Caco-2 (cell line): ENCODE results near the gene PSTPIP1. TPM values are rescaled to one million over a fixed set of nuclear protein-coding genes. Genes with fewer than 3 reads are reported as not detected.

ENCODE experiments used
- BruUV-seq: library from RNA; stranded (reverse); fragments of 400-500 nt; replicated peaks from 2 replicates; lab custom pipeline; 2021; lab: Mats Ljungman, UMichigan
- CTCF ChIA-PET: fragments of 300-600 bp; sonication (Branson Sonifier 250); formaldehyde crosslinking; loops from one replicate; lab custom pipeline; 2022; ENCODE audit warnings: antibody characterized with exemption; lab: Charles Lee
- POLR2A ChIA-PET: fragments of 300-600 bp; sonication (Branson Sonifier 250); formaldehyde crosslinking; loops from one replicate; lab custom pipeline; 2022; ENCODE audit warnings: antibody characterized with exemption; lab: Charles Lee
- DNase-seq, 2 experiments: peaks; one replicate each; pipeline versions ENCODE4 v3.0.0 to v3.0.0-alpha.2; 2020 to 2022
- H3K27me3 ChIP-seq: replicated peaks from 2 replicates; pipeline ENCODE4 v1.6.0; 2011; ENCODE audit warnings: low read length; ENCODE audit not compliant: control insufficient read depth, insufficient read depth
- H3K36me3 ChIP-seq: 2 replicates; pipeline ENCODE4 v1.5.1; 2011; ENCODE audit warnings: low read length; ENCODE audit not compliant: control insufficient read depth, insufficient read depth
- H3K4me1 ChIP-seq: fragments of 250-450 bp; sonication (Bioruptor Pico); 2 replicates; pipeline ENCODE4 v1.5.1; 2020; ENCODE audit warnings: mild to moderate bottlenecking
- H3K4me3 ChIP-seq: 2 replicates; pipeline ENCODE4 v1.5.1; 2011; ENCODE audit warnings: low read depth, mild to moderate bottlenecking, control low read depth, low read length
- H3K9me3 ChIP-seq: fragments of 250-450 bp; sonication (Bioruptor Pico); 2 replicates; pipeline ENCODE4 v1.5.1; 2020; ENCODE audit warnings: mild to moderate bottlenecking, moderate library complexity
- H3K27ac Mint-ChIP-seq: one replicate; pipeline ENCODE4 v1.8.0; 2022; ENCODE audit warnings: mixed read lengths; ENCODE audit not compliant: unreplicated experiment
- H3K27me3 Mint-ChIP-seq: one replicate; pipeline ENCODE4 v1.8.0; 2022; ENCODE audit warnings: mixed read lengths; ENCODE audit not compliant: insufficient read depth, unreplicated experiment
- H3K36me3 Mint-ChIP-seq: one replicate; pipeline ENCODE4 v1.8.0; 2022; ENCODE audit warnings: mild to moderate bottlenecking, mixed read lengths; ENCODE audit not compliant: insufficient read depth, unreplicated experiment
- H3K4me1 Mint-ChIP-seq: one replicate; pipeline ENCODE4 v1.8.0; 2022; ENCODE audit warnings: low read depth, mixed read lengths; ENCODE audit not compliant: unreplicated experiment
- H3K4me3 Mint-ChIP-seq: one replicate; pipeline ENCODE4 v1.8.0; 2022; ENCODE audit warnings: mild to moderate bottlenecking, moderate library complexity, mixed read lengths; ENCODE audit not compliant: unreplicated experiment
- H3K9me3 Mint-ChIP-seq: one replicate; pipeline ENCODE4 v1.8.0; 2022; ENCODE audit warnings: mixed read lengths; ENCODE audit not compliant: unreplicated experiment
- CTCF ChIP-seq, 2 experiments: fragments of 200-600 bp in 1 of 2; IDR thresholded peaks; 1 replicate in 1 of 2; 2 replicates in 1 of 2; pipeline versions ENCODE4 v1.5.1 to v1.8.0; 2011 to 2022; ENCODE audit warnings: antibody characterized with exemption in 1 of 2, control low read depth in 1 of 2, inconsistent platforms in 1 of 2, low read depth in 1 of 2, low read length in 1 of 2, mild to moderate bottlenecking in 1 of 2, moderate library complexity in 1 of 2; ENCODE audit not compliant: insufficient read depth in 1 of 2, severe bottlenecking in 1 of 2, unreplicated experiment in 1 of 2
- intact Hi-C: fragments of 100-400 bp; cut with micrococcal nuclease; formaldehyde crosslinking; loops from one replicate; pipeline ENCODE4 v1.10.0; 2022; ENCODE audit not compliant: unreplicated experiment
- total RNA-seq: library from RNA; stranded (reverse); gene quantifications from 2 replicates; pipeline ENCODE4 v1.2.3, GENCODE V29; 2022

PSTPIP1 gene
- total RNA-seq, 1 experiment from 2014 or later = not detected

- no peak overlapping the region for H3K27ac Mint-ChIP-seq
- no peaks in the 10 kb centered on the region for H3K36me3 Mint-ChIP-seq
- Histone ChIP-seq H3K36me3 (no peaks in the 10 kb centered on the region), H3K9me3 (no peaks in the 10 kb centered on the region), H3K4me3 (no peak overlapping the region), H3K27me3 (no peaks in the 10 kb centered on the region), H3K4me1 (no peaks in the 10 kb centered on the region)
- no peak for TF ChIP-seq CTCF (IDR thresholded peaks at IDR 0.05; ENCODE audit: insufficient read depth in 1 of 2, low read depth in 1 of 2, low read length in 1 of 2, severe bottlenecking in 1 of 2, unreplicated experiment in 1 of 2)
- DNase-seq = no peak
- CTCF ChIA-PET = no interaction called here
- intact Hi-C loops = no loop called here
- H3K27me3 Mint-ChIP-seq = no peaks in the 10 kb centered on the region
- POLR2A ChIA-PET = no interaction called here
- no peaks in the 10 kb centered on the region for H3K9me3 Mint-ChIP-seq
- no TSS peak for BruUV-seq
- H3K4me1 Mint-ChIP-seq = no peaks in the 10 kb centered on the region
- H3K4me3 Mint-ChIP-seq = no peak overlapping the region
Measured at GRCh38 chr15:77004189-77004588, 9.3 kb downstream of the PSTPIP1 start.

GRCh38 chr15:77009176-77009575, 14.2 kb downstream of the PSTPIP1 start:
- peaks cover 4% of the 10 kb centered on the region for H3K36me3 Mint-ChIP-seq
- H3K27me3 Mint-ChIP-seq = no peaks in the 10 kb centered on the region
- no peak for TF ChIP-seq CTCF (IDR thresholded peaks at IDR 0.05; ENCODE audit: insufficient read depth in 1 of 2, low read depth in 1 of 2, low read length in 1 of 2, severe bottlenecking in 1 of 2, unreplicated experiment in 1 of 2)
- intact Hi-C loops = no loop called here
- no peaks in the 10 kb centered on the region for H3K9me3 Mint-ChIP-seq
- CTCF ChIA-PET = no interaction called here
- H3K4me3 Mint-ChIP-seq = no peak overlapping the region
- H3K9me3 ChIP-seq = no peaks in the 10 kb centered on the region
- no peaks in the 10 kb centered on the region for H3K36me3 ChIP-seq
- no peak overlapping the region for H3K27ac Mint-ChIP-seq
- POLR2A ChIA-PET = no interaction called here
- no TSS peak for BruUV-seq
- H3K4me1 ChIP-seq = no peaks in the 10 kb centered on the region
- H3K4me3 ChIP-seq = no peak overlapping the region
- DNase-seq = no peak
- H3K27me3 ChIP-seq = no peaks in the 10 kb centered on the region
- H3K4me1 Mint-ChIP-seq = no peaks in the 10 kb centered on the region

- intact Hi-C loops = no loop called here
- H3K36me3 Mint-ChIP-seq = peaks cover 4% of the 10 kb centered on the region
- no peak overlapping the region for H3K27ac Mint-ChIP-seq
- no peak overlapping the region for H3K4me3 ChIP-seq
- no peaks in the 10 kb centered on the region for H3K4me1 Mint-ChIP-seq
- ChIA-PET POLR2A (no interaction called here), CTCF (no interaction called here)
- H3K36me3 ChIP-seq = no peaks in the 10 kb centered on the region
- no peaks in the 10 kb centered on the region for H3K4me1 ChIP-seq
- TF ChIP-seq CTCF (IDR thresholded peaks at IDR 0.05; ENCODE audit: insufficient read depth in 1 of 2, low read depth in 1 of 2, low read length in 1 of 2, severe bottlenecking in 1 of 2, unreplicated experiment in 1 of 2) = no peak
- BruUV-seq = no TSS peak
- DNase-seq = no peak
- no peak overlapping the region for H3K4me3 Mint-ChIP-seq
- no peaks in the 10 kb centered on the region for H3K27me3 ChIP-seq
- H3K27me3 Mint-ChIP-seq = no peaks in the 10 kb centered on the region
- H3K9me3 Mint-ChIP-seq = no peaks in the 10 kb centered on the region
- H3K9me3 ChIP-seq = no peaks in the 10 kb centered on the region
Measured at GRCh38 chr15:77009646-77010311, 14.9 kb downstream of the PSTPIP1 start.
